Fibroblast of lung (primary cell): ENCODE data around the gene CATSPERE. TPM values are rescaled to one million over a fixed set of nuclear protein-coding genes. Genes with fewer than 3 reads are reported as not detected.

Source experiments
- DNase-seq, 2 donors: peaks; one replicate each; pipeline versions ENCODE4 v3.0.0 to v3.0.0-alpha.2; 2010; ENCODE audit warnings: low read depth in 2 of 2
- H2AFZ ChIP-seq: 2 replicates; pipeline ENCODE4 v1.5.1; 2012; ENCODE audit warnings: low read length, control low read depth, inconsistent platforms
- H3K27ac ChIP-seq: 2 replicates; pipeline ENCODE4 v1.5.1; 2011; ENCODE audit warnings: low read length, control low read depth; ENCODE audit not compliant: insufficient read depth
- H3K27me3 ChIP-seq: 2 replicates; pipeline ENCODE4 v1.5.1; 2011; ENCODE audit warnings: mild to moderate bottlenecking, low read length; ENCODE audit not compliant: control insufficient read depth, insufficient read depth
- H3K36me3 ChIP-seq: 2 replicates; pipeline ENCODE4 v1.5.1; 2011; ENCODE audit warnings: low read length; ENCODE audit not compliant: control insufficient read depth, insufficient read depth
- H3K4me1 ChIP-seq: 2 replicates; pipeline ENCODE4 v1.5.1; 2011; ENCODE audit warnings: low read length; ENCODE audit not compliant: control insufficient read depth, insufficient read depth; ENCODE audit errors: extremely low read depth
- H3K4me2 ChIP-seq: 2 replicates; pipeline ENCODE4 v1.5.1; 2011; ENCODE audit warnings: low read length, control low read depth; ENCODE audit not compliant: insufficient read depth; ENCODE audit errors: extremely low read depth
- H3K4me3 ChIP-seq, 4 experiments: fragments of 200-600 bp in 1 of 4; sonication (generic) in 1 of 4; replicated peaks in 1 of 4; 2 replicates each; pipeline ENCODE4 v1.5.1; 2011 to 2016; ENCODE audit warnings: low read length in 4 of 4, low read depth in 3 of 4, mild to moderate bottlenecking in 3 of 4, control low read depth in 2 of 4, inconsistent platforms in 1 of 4, mixed read lengths in 1 of 4; ENCODE audit not compliant: insufficient read depth in 1 of 4; ENCODE audit errors: control extremely low read depth in 1 of 4
- H3K79me2 ChIP-seq: 2 replicates; pipeline ENCODE4 v1.5.1; 2012; ENCODE audit warnings: mild to moderate bottlenecking, low read length, inconsistent platforms; ENCODE audit not compliant: control insufficient read depth, insufficient read depth
- H3K9ac ChIP-seq: 2 replicates; pipeline ENCODE4 v1.5.1; 2011; ENCODE audit warnings: mild to moderate bottlenecking, low read length, control low read depth; ENCODE audit not compliant: insufficient read depth
- H3K9me3 ChIP-seq: 2 replicates; pipeline ENCODE4 v1.5.1; 2012; ENCODE audit warnings: low read depth, low read length; ENCODE audit not compliant: control insufficient read depth, insufficient read depth
- H4K20me1 ChIP-seq: 2 replicates; pipeline ENCODE4 v1.5.1; 2011; ENCODE audit warnings: low read length; ENCODE audit not compliant: control insufficient read depth, insufficient read depth; ENCODE audit errors: extremely low read depth
- EZH2 ChIP-seq: IDR thresholded peaks from 2 replicates; pipeline ENCODE4 v1.5.1; 2012; ENCODE audit warnings: low read length, control low read depth, mild to moderate bottlenecking; ENCODE audit errors: missing control alignments
- polyA plus RNA-seq, 2 donors: library from polyadenylated mRNA; depleted of rRNA in 1 of 2; stranded (reverse) in 1 of 2; unstranded in 1 of 2; fragments of >200 nt; gene quantifications; 2 replicates each; pipeline ENCODE4 v1.2.1, GENCODE V29; 2011 to 2012; ENCODE audit warnings: missing spikeins in 1 of 2
- total RNA-seq: library from RNA; depleted of rRNA; stranded (reverse); fragments of >200 nt; gene quantifications from 2 replicates; pipeline ENCODE4 v1.2.1, GENCODE V29; 2014
- TF ChIP-seq, protein P1 (sequence below), 2 donors: IDR thresholded peaks in 1 of 2; conservative IDR thresholded peaks in 1 of 2; 1 replicate in 1 of 2; 2 replicates in 1 of 2; pipeline ENCODE4 v1.5.1; 2011 to 2012; ENCODE audit warnings: low read length in 2 of 2, control low read depth in 1 of 2, inconsistent platforms in 1 of 2, low read depth in 1 of 2, mild to moderate bottlenecking in 1 of 2

Gene CATSPERE
- total and polyA plus RNA-seq, 2 donors (not counting 1 experiment from before 2014, with no cell fraction given) = 0.59 to 0.99 TPM

DNA sequence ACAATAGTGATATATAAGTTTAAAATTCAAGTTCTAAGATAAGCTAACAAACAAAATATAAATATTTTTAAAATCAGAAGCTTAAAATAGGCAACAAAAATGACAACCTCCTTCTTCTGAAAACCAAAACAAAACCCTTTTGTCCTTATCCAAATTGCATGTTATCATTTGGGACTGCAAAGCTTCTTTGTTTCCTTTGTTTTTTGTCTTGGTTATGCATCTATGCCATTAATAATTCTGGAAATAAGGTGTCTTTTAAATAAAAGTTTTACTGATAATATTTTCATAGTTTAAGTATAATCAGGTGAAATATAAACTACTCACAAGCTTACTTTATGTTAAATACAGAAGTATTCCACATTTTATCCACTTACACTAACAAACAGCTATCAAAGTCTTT lies 29.9 kb upstream of the CATSPERE start:
- no peaks in the 10 kb centered on the region for H3K9me3 ChIP-seq
- H4K20me1 ChIP-seq = no peaks in the 10 kb centered on the region
- no peak overlapping the region for H3K4me3 ChIP-seq
- H3K4me1 ChIP-seq = peaks cover 8% of the 10 kb centered on the region
- H2AFZ ChIP-seq = no peak overlapping the region
- H3K27me3 ChIP-seq = no peaks in the 10 kb centered on the region
- TF ChIP-seq EZH2 = no peak
- TF ChIP-seq, protein P1, sequence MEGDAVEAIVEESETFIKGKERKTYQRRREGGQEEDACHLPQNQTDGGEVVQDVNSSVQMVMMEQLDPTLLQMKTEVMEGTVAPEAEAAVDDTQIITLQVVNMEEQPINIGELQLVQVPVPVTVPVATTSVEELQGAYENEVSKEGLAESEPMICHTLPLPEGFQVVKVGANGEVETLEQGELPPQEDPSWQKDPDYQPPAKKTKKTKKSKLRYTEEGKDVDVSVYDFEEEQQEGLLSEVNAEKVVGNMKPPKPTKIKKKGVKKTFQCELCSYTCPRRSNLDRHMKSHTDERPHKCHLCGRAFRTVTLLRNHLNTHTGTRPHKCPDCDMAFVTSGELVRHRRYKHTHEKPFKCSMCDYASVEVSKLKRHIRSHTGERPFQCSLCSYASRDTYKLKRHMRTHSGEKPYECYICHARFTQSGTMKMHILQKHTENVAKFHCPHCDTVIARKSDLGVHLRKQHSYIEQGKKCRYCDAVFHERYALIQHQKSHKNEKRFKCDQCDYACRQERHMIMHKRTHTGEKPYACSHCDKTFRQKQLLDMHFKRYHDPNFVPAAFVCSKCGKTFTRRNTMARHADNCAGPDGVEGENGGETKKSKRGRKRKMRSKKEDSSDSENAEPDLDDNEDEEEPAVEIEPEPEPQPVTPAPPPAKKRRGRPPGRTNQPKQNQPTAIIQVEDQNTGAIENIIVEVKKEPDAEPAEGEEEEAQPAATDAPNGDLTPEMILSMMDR (conservative IDR thresholded peaks at IDR 0.05 in 1 of 2, IDR thresholded peaks at IDR 0.05 in 1 of 2; ENCODE audit: low read depth in 1 of 2, low read length in 2 of 2) = no peak
- no peak for DNase-seq
- no peak overlapping the region for H3K9ac ChIP-seq
- peaks cover 1% of the 10 kb centered on the region for H3K79me2 ChIP-seq
- H3K36me3 ChIP-seq = peaks cover 1% of the 10 kb centered on the region
- H3K4me2 ChIP-seq = no peak overlapping the region
- H3K27ac ChIP-seq = no peak overlapping the region

DNA sequence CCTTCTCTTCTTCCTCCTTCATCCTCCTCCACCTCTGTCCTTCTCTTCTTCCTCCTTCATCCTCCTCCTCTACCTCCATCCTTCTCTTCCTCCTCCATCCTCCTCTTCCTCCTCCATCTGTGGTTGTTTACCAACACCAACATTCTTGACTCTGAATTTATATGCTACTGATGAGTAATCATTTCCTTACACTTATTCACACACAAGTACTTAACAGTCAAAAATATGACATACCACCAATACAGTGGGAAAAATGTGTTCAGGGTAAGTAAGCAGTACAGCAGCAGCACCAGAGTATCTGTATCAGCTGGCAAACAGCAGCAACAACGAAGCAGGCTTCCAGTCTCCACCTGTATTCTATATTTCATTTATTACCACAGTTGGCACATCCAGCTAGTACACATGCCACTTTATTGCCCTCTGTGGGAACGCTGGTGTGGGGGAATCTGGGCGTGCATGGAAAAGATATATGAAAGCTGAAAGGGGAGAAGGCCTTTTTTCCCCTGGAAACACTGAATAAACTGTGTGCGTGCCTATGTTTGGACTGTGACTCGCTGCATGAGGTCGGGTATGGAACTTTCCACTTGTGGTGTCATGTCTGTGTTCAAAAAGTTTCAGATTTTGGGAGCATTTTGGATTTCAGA lies 25.4 kb upstream of the CATSPERE start:
- H3K4me2 ChIP-seq = peak overlapping the region; percentile 48
- peak overlapping the region; percentile 72 for H3K27ac ChIP-seq
- H3K9ac ChIP-seq = no peak overlapping the region
- no peak overlapping the region for H3K4me3 ChIP-seq
- no peaks in the 10 kb centered on the region for H4K20me1 ChIP-seq
- peak; percentile 46 to 80 for DNase-seq
- H3K9me3 ChIP-seq = no peaks in the 10 kb centered on the region
- H2AFZ ChIP-seq = no peak overlapping the region
- peaks cover 16% of the 10 kb centered on the region for H3K4me1 ChIP-seq
- H3K27me3 ChIP-seq = no peaks in the 10 kb centered on the region
- H3K36me3 ChIP-seq = peaks cover 1% of the 10 kb centered on the region
- H3K79me2 ChIP-seq = peaks cover 23% of the 10 kb centered on the region
- TF ChIP-seq, protein P1 (conservative IDR thresholded peaks at IDR 0.05 in 1 of 2, IDR thresholded peaks at IDR 0.05 in 1 of 2; ENCODE audit: low read depth in 1 of 2, low read length in 2 of 2) = no peak
- no peak for TF ChIP-seq EZH2

DNA sequence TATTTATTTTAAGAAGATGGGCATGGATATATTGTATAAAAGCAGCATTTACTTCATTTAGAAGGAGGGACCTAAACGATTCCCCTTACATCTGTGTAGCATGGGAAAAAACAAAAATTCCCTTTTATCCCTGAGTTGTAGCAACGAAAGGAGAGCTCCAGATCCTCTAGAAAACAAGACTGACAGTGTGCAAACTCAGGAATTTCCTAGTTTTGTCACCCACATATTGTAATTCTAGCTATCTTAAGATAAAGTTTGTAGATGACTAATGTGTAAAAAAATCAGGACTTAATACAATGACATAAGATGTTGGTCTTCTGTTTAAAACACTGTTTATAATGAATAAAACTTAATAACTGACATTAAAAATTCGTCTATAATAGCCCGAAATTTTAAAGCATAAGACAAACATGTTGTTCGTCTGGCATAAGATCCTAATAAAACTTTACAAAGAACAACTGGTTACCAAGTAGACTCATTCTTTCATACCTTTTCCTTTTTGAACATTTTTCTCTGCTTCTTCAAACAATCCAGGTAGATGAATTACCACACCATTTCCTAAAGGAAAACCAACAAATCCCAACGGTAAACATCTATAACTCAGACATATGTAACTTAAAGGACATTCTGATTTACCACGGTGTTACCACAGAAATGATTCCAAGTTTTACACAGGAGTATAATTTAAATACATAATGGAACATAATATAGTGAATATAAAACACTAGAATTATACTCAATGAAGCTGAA lies 24.6 kb upstream of the CATSPERE start:
- peaks cover 1% of the 10 kb centered on the region for H3K36me3 ChIP-seq
- peaks cover 29% of the 10 kb centered on the region for H3K79me2 ChIP-seq
- TF ChIP-seq EZH2 = no peak
- TF ChIP-seq, protein P1 (conservative IDR thresholded peaks at IDR 0.05 in 1 of 2, IDR thresholded peaks at IDR 0.05 in 1 of 2; ENCODE audit: low read depth in 1 of 2, low read length in 2 of 2) = no peak
- no peak overlapping the region for H3K4me3 ChIP-seq
- H3K9me3 ChIP-seq = no peaks in the 10 kb centered on the region
- H2AFZ ChIP-seq = no peak overlapping the region
- no peaks in the 10 kb centered on the region for H4K20me1 ChIP-seq
- H3K4me2 ChIP-seq = peak overlapping the region; percentile 9
- no peak overlapping the region for H3K9ac ChIP-seq
- peaks cover 16% of the 10 kb centered on the region for H3K4me1 ChIP-seq
- DNase-seq = peak in 1 of 2 donors; percentile 74
- peak overlapping the region; percentile 72 for H3K27ac ChIP-seq
- H3K27me3 ChIP-seq = no peaks in the 10 kb centered on the region
